GM04504 (cell line): ENCODE data around the gene LRRC8C.
"Not testable (repeated sequence)": the region's sequence is repeated elsewhere in the genome, so short reads cannot be mapped to it uniquely, and the experiment has no call there.

ENCODE experiments used
- DNase-seq: peaks from one replicate; pipeline ENCODE4 v3.0.0-alpha.2; 2012; ENCODE audit warnings: low read depth

Gene LRRC8C

GRCh38 chr1:89607586-89608318, 25.2 kb upstream of the LRRC8C start:
- no peak for DNase-seq

GRCh38 chr1:89608319-89608983, 24.5 kb upstream of the LRRC8C start:
- DNase-seq = no peak

- no peak for DNase-seq
Observed at GRCh38 chr1:89608984-89609725, 23.8 kb upstream of the LRRC8C start.

- DNase-seq = no peak
Observed at GRCh38 chr1:89609781-89610456, 23.0 kb upstream of the LRRC8C start.

- DNase-seq = no peak
Observed at GRCh38 chr1:89610457-89611011, 22.4 kb upstream of the LRRC8C start.

GRCh38 chr1:89611721-89612120, 21.2 kb upstream of the LRRC8C start:
- no peak for DNase-seq

GRCh38 chr1:89613928-89614327, 19.0 kb upstream of the LRRC8C start:
- no peak for DNase-seq

- DNase-seq = no peak
Observed at GRCh38 chr1:89615676-89616598, 17.0 kb upstream of the LRRC8C start.

- no peak for DNase-seq
Observed at GRCh38 chr1:89616844-89617627, 15.9 kb upstream of the LRRC8C start.

GRCh38 chr1:89620664-89621063, 12.3 kb upstream of the LRRC8C start:
- no peak for DNase-seq

GRCh38 chr1:89622895-89623294, 10.0 kb upstream of the LRRC8C start:
- no peak for DNase-seq

GRCh38 chr1:89624314-89624713, 8.6 kb upstream of the LRRC8C start:
- DNase-seq = no peak

GRCh38 chr1:89624715-89625323, 8.1 kb upstream of the LRRC8C start:
- no peak for DNase-seq

GRCh38 chr1:89627596-89627962, 5.3 kb upstream of the LRRC8C start:
- no peak for DNase-seq

GRCh38 chr1:89629146-89629545, 3.8 kb upstream of the LRRC8C start:
- DNase-seq = no peak

- DNase-seq = not testable (repeated sequence)
Observed at GRCh38 chr1:89629600-89629999, 3.3 kb upstream of the LRRC8C start.

- DNase-seq = no peak
Observed at GRCh38 chr1:89630048-89630447, 2.9 kb upstream of the LRRC8C start.

GRCh38 chr1:89631816-89632656, 884 bp upstream of the LRRC8C start:
- DNase-seq = no peak

- no peak for DNase-seq
Observed at GRCh38 chr1:89633248-89633799, 404 bp downstream of the LRRC8C start.
